ENCODE results near the gene TBC1D8. TPM values are rescaled to one million over a fixed set of nuclear protein-coding genes. Genes with fewer than 3 reads are reported as not detected.

TBC1D8 gene
- total and polyA plus RNA-seq, 2 of the 8 experiments (the other 6 are each of a cell fraction or from before 2014, with no cell fraction given): 20.8 to 21.8 TPM

- H3K9me3 ChIP-seq (ENCODE audit: insufficient read depth in 2 of 2, low read depth in 1 of 2, low read length in 1 of 2): no peaks in the 10 kb centered on the region
- no peaks in the 10 kb centered on the region for H4K20me1 ChIP-seq (replicated peaks in 1 of 2; ENCODE audit: control insufficient read depth in 1 of 2, insufficient read depth in 2 of 2, low read length in 2 of 2)
- H3K4me2 ChIP-seq (ENCODE audit: insufficient read depth in 1 of 2, low read depth in 2 of 2, low read length in 2 of 2): no peak overlapping the region
- no peak for DNase-seq (ENCODE audit: low read depth in 1 of 2, low spot score in 2 of 2)
- WGBS, 2 experiments (ENCODE audit: extremely low coverage in 1 of 2, insufficient coverage in 1 of 2, insufficient read length in 1 of 2, insufficient replicate concordance in 2 of 2, low coverage in 1 of 2, low lambda C conversion rate in 2 of 2, missing lambda C conversion rate in 1 of 2): 90% methylated on average over 3 of the region's 3 CpGs; no CpG with 5 or more reads in 1 of the 2 experiments
- no peak overlapping the region for H3K4ac ChIP-seq (replicated peaks; ENCODE audit: insufficient read length, low read depth, low read length)
- no peak for FAIRE-seq
- no peak overlapping the region for H3K23ac ChIP-seq (ENCODE audit: insufficient read length)
- ChIA-PET POLR2A (ENCODE audit: partially characterized antibody) (interaction anchor here (1.1 kb wide), 1 partner anchor 182 kb away, joined by 3 read pairs; no protein-coding TSS in a partner anchor), CTCF (ENCODE audit: partially characterized antibody) (interaction anchor here (0.7 to 1.2 kb wide), 3 partner anchors 17 to 173 kb away, joined by 3 to 4 read pairs (median 3); no protein-coding TSS in a partner anchor)
- H3K79me2 ChIP-seq (ENCODE audit: control insufficient read depth in 1 of 2, insufficient read depth in 2 of 2, low read length in 2 of 2): no peaks in the 10 kb centered on the region
- TF ChIP-seq POLR2AphosphoS5 (IDR thresholded peaks at IDR 0.05; ENCODE audit: low read depth, low read length): no peak
- no peak for TF ChIP-seq MAX (IDR thresholded peaks at IDR 0.05)
- TF ChIP-seq MAFK (IDR thresholded peaks at IDR 0.05; ENCODE audit: low read depth, low read length): no peak
- H2BK20ac ChIP-seq (ENCODE audit: low read length): no peak overlapping the region
- H2BK12ac ChIP-seq (ENCODE audit: low read depth, low read length): no peak overlapping the region; the same call in 1 of the 2 replicates
- H3K27me3 ChIP-seq (replicated peaks in 1 of 4; ENCODE audit: control insufficient read depth in 3 of 4, extremely low read depth in 1 of 4, insufficient read depth in 3 of 4, low read length in 3 of 4): no peaks in the 10 kb centered on the region
- H2AFZ ChIP-seq (ENCODE audit: low read length): peak overlapping the region; percentile 70; the same call in 1 of the 2 replicates
- no peak overlapping the region for H3K27ac ChIP-seq (ENCODE audit: low read depth, low read length)
- no peak overlapping the region for H2BK15ac ChIP-seq (ENCODE audit: low read length)
- no peaks in the 10 kb centered on the region for H3K23me2 ChIP-seq (ENCODE audit: low read depth, low read length)
- H3K56ac ChIP-seq (replicated peaks; ENCODE audit: insufficient read length, low read depth, low read length): no peak overlapping the region
- no peaks in the 10 kb centered on the region for H3K36me3 ChIP-seq (ENCODE audit: control insufficient read depth in 2 of 4, insufficient read depth in 4 of 4, low read length in 3 of 4)
- H3K9ac ChIP-seq (replicated peaks in 1 of 4; ENCODE audit: extremely low read depth in 1 of 4, low read depth in 3 of 4, low read length in 3 of 4): no peak overlapping the region
- no peak overlapping the region for H2AK5ac ChIP-seq (ENCODE audit: low read depth, low read length)
- no peak overlapping the region for H4K91ac ChIP-seq (replicated peaks; ENCODE audit: insufficient read length, low read length)
- no peak overlapping the region for H3K4me3 ChIP-seq (ENCODE audit: extremely low read depth in 1 of 4, insufficient read depth in 2 of 4, low read depth in 3 of 4, low read length in 4 of 4)
- no peak overlapping the region for H4K8ac ChIP-seq (ENCODE audit: extremely low read depth, insufficient read depth, low read length)
- no peak overlapping the region for H2BK120ac ChIP-seq (replicated peaks; ENCODE audit: low read depth, low read length)
- peaks cover 0 to 6% (median 0%) of the 10 kb centered on the region in 4 experiments; a peak in 3 of 7 replicates for H3K4me1 ChIP-seq (replicated peaks in 1 of 4; ENCODE audit: control insufficient read depth in 3 of 4, insufficient read depth in 4 of 4, low read length in 3 of 4)
- H3K14ac ChIP-seq (ENCODE audit: insufficient read length): no peak overlapping the region
- H3K18ac ChIP-seq (ENCODE audit: extremely low read depth, low read length): no peak overlapping the region
- no peaks in the 10 kb centered on the region for H3K79me1 ChIP-seq (ENCODE audit: low read depth, low read length)
- H4K5ac ChIP-seq (ENCODE audit: insufficient read length, low read depth, low read length): no peak overlapping the region
- H2BK5ac ChIP-seq (ENCODE audit: low read depth, low read length): no peak overlapping the region
Measured at GRCh38 chr2:101185656-101186055, 34.5 kb upstream of the TBC1D8 start.
